NCI-H748 (cell line): ENCODE measurements around the gene PLXND1.

Experiments
- DNase-seq: peaks from one replicate; lab custom pipeline; 2025; ENCODE audit not compliant: unreplicated experiment; lab: John Stamatoyannopoulos, UW

Gene PLXND1

GRCh38 chr3:129512595-129512994 is 93.9 kb downstream of the PLXND1 start:
- no peak for DNase-seq

DNA sequence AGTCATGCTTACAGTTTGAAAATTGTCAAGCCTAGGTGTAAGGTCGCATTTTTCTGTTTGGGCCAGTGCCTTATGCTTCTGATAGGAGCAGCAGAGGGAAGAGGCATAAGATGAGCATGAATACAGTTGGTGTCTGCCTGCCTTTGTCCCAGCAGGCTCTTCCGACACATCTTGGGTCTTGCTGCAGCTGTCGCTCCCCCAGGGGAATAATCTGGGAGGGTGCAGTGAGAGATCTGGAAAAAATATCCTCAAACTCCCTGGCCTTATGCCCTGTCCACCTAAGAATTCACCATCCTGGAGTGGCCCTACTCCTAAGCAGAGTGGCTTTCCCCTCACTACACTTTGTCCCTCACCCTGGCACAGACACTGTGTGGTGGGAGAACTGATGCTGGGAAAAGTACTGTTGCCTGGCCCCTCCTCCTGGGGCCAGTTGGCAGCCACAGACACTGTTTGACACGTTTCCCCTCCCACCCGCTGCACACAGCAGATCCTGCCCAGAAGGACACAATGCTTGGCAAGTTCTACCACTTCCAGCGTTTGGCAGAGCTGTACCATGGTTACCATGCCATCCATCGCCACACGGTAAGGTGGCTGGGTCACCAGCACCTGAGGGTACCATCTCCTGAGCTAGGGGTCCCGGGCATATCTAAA is 99.2 kb downstream of the PLXND1 start:
- DNase-seq = no peak

DNA sequence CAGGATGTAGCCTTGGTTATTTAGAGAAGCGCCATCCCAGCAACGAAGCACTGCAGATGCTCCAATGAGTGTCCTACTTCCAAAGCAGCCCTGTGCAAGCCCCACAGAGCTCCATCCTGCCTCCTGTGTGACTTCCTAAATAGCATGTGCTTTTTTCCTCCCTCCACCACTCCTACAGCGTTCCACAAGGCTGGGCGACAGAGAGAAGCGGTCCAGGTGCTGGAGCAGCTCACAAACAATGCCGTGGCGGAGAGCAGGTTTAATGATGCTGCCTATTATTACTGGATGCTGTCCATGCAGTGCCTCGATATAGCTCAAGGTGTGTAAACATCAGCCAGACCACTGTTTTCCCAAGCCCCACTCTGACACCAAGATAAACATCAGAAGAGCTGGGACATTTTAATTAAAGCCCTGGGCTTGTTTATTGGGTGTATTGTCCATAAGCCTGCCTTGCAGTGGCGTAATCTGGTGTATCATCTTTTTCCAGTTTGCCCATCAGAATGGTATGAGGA is 100.2 kb downstream of the PLXND1 start:
- peak; percentile 94 for DNase-seq

GRCh38 chr3:129505341-129505740 is 101.1 kb downstream of the PLXND1 start:
- DNase-seq = peak; percentile 10
